ENCODE data around the gene NELFCD.
"Not testable (repeated sequence)": the region's sequence is repeated elsewhere in the genome, so short reads cannot be mapped to it uniquely, and the experiment has no call there.

The NELFCD gene, protein sequence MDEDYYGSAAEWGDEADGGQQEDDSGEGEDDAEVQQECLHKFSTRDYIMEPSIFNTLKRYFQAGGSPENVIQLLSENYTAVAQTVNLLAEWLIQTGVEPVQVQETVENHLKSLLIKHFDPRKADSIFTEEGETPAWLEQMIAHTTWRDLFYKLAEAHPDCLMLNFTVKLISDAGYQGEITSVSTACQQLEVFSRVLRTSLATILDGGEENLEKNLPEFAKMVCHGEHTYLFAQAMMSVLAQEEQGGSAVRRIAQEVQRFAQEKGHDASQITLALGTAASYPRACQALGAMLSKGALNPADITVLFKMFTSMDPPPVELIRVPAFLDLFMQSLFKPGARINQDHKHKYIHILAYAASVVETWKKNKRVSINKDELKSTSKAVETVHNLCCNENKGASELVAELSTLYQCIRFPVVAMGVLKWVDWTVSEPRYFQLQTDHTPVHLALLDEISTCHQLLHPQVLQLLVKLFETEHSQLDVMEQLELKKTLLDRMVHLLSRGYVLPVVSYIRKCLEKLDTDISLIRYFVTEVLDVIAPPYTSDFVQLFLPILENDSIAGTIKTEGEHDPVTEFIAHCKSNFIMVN

DNA sequence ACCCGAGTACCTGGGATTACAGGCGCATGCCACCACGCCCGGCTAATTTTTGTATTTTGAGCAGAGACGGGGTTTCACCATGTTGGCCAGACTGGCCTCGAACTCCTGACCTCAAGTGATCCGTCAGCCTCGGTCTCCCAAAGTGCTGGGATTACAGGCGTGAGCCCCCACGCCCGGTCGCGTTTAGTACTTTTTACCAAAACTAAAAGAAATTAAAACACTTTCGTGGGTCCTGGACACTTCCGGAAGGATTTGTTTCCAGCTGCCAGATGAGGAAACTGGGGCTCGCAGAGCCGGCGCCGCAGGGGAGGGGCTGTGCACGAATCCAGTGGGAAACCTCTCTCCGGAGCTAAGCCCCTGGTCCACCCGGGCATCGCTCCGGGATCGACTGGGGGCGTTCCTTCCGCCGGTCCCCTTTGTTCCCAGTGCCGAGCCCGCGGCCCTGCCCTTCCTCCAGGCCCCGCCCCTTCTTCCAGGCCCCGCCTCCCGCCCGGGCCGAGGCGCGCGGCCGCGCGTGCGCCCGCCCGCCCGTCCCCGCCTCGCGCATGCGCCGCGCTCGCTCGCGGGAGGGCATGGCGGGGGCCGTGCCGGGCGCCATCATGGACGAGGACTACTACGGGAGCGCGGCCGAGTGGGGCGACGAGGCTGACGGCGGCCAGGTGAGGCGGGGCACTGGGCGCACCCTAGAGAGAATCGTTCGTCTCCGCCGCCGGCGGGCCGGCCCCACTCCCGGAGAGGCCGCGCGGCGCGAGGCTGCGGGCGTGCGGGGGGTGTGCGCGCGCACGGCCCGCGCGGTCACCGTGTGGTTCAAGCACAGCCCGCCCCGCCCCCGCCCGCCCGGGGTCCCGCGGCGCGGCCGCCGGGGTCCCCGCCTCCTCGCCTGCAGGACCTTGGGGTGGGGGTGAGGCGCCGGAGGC is at the start of gene NELFCD:
NELFCD (plus strand) TSS at position 546 of the 917 bp plus-strand sequence; CDS start at position 600, 54 bp downstream.
- peak; percentile 47 for DNase-seq

DNA sequence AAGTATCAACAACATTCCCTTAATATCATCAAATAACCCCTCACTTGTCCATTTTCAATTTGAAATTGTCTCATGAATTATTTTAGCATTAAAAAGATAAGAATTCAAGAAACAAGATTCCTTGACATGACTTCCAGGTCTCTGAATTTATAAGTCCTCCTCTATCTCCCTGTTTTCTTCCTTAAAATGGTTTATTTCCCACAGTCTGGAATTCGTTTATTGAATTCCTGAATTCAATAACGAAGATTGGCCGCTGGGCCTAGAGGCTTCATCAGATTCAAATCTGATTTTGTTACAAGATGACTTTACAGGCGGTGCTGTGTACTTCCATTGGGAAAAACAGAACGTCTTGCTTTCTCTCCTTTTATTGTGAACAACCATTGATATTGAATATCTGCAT is 48.9 kb upstream of the NELFCD start:
- no peak for DNase-seq

DNA sequence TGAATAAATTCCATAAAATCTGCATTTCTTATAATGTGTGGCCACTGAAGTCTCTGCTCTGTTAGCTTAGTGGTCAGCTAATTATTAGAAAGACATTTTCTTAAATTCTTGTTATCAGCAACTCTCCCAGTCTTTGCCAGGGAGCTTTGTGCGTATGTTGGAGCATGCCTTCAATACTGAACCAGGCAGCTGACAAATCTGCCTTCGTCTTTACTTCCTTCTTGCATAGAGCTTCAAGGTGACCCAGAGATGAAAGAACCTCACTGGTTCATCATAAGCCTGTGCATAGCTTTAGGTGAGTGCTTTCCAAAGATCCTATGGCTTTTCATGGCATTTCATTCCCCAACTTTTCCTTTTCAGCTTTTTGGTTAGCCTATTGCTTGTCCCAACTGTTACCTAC is 43.0 kb upstream of the NELFCD start:
- DNase-seq = no peak

DNA sequence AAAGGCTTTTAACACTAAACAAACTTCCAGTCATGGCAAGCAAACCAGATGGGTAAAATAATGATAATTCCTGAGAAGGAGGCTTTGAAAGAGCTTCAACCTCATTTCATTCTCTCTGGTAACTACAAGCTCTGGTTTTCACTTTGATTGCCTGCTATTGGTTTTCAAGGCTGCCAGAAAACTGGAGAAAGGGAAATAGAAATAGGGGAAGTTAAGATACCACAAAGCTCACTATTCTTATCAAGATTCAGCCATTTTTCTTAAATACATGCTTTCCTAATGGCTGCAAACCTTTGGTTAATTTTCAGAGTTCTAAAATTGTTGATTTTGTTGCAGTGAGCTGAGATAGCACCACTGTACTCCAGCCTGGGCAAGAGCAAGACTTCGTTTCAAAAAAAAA is 42.5 kb upstream of the NELFCD start:
- DNase-seq = no peak

DNA sequence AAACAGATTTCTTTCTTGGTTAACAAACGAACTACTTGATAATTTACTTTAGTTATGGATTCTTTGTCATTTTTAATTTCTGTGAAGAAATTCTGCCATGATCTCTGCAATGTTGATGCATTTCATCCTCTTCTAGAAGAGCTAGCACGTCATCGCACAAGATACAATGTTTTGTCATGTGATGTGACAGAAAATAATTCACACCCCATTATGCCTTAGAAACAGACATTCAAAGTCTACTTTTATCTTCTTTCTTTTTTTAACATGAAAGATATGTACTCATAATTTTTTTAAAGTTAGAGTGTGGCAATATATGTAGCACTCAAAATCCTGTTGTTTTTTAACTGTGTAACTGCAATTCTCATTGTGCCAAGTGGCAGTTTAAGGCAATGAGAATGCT is 39.6 kb upstream of the NELFCD start:
- DNase-seq = no peak

DNA sequence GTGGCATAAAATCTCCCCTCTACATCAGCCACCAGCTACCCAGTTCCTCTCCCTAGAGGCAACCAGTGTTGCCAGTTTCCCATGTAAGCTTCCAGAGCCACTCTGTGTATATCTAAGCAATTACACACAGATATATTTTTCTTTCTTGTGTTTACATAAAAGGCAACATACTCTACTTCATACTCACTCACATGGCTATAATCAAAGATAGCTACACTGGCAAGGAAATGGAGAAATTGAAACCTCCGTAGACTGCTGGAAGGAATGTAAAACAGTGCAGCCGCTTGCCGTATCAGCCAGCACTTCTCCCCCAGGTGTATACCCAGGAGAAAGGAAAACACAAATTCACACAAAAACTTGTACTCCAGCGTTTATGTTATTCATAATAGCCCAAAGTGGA is 38.5 kb upstream of the NELFCD start:
- DNase-seq = no peak

DNA sequence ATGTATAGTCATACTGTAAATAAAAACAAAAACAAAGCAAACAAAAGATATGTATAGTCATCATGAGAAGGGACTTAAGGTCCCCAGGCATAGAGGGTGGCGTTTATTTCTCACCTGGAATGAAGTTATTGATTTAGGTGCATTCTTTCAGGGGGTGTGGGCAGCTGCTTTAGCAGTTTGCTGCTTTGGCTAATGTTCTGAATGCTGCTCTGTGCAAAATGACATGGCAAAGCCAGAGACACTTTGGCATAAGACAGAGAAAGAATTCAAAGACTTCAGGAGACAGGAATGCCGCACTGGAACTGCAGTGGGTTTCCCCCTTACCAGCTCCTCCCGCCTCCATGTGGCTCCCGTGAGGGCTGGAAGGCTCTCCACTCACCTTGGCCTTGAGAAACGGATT is 36.4 kb upstream of the NELFCD start:
- DNase-seq = no peak

DNA sequence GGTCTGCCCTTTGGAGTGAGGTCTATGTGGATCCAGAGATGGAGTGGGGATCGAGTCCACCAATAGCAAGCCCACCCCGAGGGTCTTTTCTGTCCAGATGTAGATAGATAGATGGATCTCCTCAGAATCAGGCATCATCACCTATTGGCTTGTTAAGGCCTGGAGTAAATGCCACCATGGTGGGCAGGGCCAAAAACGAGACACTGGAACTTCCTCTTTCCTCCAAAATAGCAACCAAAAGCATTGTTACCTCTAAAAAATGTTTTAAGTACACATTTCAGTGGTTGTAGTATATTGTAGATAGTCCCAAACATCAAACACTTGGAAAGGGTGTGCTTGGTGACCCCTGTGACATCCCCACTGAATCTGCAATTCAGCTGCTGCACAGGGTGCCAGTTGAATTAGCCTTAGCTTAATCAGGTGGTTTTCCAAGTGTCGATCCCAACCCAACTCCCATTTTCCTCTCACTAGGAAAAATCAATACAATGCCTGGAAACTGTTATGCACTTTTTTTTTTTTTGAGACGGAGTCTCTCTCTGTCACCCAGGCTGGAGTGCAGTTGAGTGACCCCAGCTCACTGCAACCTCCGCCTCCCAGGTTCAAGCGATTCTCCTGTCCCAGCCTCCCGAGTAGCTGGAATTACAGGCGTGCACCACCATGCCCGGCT is 35.0 kb upstream of the NELFCD start:
- no peak for DNase-seq

DNA sequence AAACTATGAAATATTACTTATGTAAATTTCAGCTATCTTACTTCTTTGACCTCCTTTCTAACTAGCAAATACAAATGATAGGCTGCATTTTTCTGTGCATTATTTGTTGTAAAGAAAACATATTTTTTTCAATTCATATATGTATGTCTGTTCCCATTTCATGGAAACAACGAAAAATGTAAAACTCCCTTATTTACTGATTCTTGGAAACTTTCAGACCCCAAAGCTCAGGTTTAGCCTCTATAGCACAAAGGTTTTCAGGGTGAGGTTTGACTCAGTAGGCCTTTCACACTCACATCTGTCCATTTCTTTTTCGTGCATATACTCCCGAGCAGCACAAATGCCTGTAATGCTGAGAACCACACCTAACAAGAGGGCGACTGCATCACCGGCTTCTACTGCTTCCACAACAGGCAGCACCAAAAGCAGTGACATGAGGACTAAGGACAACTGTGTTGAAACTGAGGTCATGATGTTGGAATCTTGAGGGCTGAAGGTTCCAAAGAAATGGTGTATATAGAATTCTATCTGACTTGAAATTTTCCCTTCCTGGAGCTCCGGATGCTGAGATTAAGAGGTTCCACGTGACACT is 33.2 kb upstream of the NELFCD start:
- not testable (repeated sequence) for DNase-seq

DNA sequence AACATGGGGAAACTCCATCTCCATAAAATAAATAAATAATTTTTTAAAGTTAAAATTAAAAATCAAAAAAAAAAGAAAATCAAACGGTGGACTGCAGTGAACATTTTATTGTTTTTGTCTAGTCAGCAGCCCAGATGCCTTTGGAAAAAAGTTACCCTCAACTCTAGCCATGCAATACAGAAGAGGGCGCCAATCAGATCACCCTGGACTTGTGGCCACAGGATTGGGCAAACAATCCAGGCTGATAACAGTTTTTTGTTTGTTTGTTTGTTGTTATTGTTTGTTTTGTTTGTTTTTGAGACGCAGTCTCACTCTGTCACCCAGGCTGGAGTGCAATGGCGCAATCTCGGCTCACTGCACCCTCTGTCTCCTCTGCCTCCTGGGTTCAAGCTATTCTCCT is 30.5 kb upstream of the NELFCD start:
- DNase-seq = no peak

DNA sequence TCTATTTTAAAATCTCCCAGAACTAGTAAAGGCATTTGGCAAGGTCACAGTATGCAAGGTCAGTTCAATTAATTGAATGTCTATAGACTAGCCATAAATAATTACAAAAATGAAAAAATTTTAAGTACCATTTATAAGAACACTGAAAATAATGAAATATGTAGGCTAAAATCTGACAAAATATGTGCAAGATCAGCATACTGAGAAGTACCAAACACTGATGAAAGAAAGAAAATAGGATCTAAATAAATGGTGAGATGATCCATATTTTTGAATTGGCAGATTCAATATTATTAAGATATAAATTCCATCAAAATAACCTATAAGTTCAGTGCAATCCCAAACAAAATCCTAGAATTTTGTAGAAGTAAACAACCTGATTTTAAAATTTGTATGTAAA is 28.0 kb upstream of the NELFCD start:
- no peak for DNase-seq

DNA sequence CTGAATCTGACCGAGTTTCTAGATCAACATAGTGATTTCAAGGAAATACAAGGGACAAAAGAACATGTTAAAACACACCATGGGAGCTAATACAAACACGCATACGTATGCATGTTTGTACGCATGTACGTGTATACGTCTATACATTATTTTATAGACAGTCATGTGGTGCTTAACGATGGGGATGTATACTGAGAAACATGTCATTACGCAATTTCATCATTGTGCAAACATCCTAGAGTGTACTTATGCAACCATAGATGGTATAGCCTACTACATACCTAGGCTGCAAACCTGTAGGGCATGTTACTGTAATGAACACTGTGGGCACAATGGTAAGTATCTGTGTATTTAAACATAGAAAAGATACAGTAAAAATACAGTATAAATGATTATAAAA is 25.0 kb upstream of the NELFCD start:
- DNase-seq = peak; percentile 13

DNA sequence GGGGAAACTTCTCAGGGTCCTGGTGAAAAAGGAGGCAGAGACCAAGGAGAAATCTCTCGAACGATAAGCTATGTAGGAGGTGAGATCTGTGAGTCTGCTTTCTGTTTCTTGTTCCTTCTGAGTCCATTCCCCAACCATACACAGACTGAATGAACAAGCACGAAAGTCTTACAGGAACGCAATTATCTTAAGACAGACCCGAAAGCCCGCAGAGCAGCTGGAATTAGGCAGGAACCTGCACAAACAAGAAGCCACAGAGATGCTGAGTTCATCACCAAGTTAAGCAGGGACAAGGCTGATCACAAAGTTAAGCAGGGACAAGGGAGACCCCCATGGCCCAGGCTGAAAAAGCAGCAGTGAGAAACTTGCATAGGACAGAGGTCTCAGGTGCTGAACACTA is 21.4 kb upstream of the NELFCD start:
- no peak for DNase-seq

DNA sequence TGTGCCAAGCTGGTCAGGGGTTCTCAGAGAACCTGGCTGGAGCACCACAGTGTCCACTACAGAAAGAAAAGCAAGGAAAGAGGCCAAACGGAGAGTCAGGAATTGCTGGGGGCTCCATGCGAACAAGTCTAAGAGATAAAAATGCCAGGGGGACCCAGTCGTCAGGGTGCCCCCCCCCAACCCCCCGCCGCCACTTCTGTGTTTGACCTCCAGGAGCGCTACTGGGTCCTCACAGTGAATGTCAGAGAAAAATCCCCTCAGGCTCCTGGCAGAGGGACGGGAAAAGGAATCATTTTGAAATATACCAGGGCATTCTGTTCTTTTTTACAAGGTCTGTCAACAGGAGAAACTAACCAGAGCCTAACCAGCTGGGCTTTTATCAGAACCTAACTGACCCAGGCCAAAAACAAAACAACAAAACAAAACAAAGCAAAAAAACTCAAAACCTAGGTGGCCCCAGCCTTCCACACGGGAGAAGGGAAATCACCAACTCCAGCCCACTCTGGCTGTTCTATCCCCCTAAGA is 17.9 kb upstream of the NELFCD start:
- DNase-seq = no peak

DNA sequence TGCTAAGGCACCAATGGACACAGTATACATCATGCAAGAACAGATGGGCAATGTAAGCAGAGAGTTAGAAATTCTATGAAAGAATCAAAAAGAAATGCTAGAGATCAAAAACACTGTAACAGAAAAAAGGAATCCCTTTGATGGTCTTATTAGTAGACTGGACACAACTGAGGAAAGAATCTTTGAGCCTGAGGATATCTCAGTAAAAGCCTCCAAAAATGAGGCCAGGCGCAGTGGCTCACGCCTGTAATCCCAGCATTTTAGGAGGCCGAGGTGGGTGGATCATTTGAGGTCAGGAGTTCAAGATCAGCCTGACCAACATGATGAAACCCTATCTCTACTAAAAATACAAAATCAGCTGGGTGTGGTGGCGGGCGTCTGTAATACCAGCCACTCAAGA is 17.1 kb upstream of the NELFCD start:
- not testable (repeated sequence) for DNase-seq

DNA sequence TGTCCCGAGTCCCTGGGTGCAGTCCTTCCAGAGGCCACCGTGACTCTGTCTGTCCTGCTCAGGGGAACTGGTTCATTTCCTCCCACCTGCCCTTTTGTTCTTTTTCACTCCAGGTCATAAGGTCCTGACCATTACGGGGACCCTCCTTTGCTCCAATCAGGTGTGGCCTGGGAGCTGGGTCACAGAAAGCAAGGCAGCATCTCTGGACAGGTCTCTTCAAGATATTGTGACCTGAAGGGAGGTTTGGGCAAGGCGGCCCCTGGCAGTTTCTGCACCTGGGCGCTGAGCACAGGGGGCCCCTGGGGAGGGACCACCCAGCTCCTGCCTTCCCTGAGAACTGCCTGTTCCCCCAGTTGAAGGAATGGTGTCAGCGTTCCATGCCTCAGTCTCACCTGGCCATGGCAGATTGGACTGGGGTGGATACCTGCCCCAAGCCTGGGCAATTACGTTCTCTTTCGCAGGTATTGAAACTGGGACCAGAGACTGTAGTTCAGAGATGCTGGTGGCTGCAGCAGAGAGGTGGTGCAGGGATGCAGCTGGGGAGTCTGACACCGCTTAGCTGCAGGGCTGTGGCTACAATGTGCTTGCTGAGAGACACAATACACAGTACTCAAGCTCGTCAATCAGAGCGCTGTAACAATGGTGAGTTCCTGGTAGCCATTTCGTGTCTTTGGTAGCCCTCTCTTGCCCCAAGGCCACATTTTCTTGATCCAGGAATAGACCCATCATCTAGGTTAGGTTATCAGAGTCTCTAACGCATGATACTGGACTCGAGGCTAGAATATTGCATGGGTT is 15.6 kb upstream of the NELFCD start:
- DNase-seq = no peak

DNA sequence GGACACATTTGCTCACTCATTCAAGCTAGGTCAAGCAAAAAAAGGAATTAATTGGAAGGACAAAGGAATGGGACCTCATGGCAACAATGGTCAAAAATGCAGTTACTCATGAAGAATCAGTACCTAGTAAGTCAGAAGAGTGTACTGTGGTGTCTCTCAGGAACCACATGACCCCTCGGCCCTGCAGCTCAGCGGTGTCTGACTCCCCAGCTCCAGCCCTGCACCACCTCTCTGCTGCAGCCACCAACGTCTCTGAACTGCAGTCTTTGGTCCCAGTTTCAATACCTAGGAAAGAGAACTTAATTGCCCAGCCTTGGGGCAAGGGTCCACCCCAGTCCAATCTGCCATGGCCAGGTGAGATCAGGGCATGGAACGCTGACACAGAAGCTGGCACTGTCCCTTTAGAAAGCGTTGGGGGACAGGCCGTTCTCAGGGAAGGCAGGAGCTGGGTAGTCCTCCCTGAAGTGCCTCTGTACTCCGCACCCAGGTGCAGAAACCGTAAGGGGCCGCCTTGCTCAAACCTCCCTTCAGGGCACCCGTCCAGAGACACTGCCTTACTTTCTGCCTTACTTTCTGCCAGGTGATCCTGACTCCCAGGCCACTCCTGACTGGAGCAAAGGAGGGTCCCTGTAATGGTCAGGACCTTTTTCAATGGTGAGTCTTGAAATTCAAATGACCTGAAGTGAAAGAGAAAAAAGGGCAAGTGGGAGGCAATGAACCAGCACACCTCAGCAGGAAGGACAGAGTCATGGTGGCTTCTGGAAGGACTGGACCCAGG is 13.2 kb upstream of the NELFCD start:
- no peak for DNase-seq

DNA sequence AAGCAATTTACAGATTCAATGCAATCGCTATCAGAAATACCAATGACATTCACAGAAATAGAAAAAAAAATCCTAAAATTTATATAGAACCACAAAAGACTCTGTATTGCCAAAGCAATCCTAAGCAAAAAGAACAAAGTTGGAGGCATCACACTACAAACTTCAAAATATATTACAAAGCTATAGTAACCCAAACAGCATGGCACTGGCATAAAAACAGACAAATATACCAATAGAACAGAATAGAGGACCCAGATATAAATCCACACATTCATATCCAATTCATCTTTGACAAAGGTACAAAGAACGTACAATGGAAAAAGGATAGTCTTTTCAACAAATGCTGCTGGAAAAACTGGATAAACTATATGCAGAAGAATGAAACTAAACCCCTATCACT is 11.6 kb upstream of the NELFCD start:
- no peak for DNase-seq

DNA sequence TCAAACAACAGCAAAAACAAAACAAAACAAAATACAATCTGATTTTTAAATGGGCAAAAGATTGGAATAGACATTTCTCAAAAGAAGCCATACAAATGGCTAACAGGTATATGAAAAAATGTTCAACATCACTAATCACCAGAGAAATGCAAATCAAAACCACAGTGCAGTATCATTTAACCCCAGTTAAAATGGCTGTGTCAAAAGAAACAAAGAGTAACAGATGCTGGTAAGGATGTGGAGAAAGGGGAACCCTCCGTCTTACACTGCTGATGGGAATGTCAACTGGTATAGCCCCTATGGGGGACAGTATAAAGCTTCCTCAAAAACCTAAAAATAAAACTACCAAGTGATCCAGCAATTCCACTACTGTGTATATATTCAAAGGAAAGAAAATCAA is 10.9 kb upstream of the NELFCD start:
- DNase-seq = no peak

DNA sequence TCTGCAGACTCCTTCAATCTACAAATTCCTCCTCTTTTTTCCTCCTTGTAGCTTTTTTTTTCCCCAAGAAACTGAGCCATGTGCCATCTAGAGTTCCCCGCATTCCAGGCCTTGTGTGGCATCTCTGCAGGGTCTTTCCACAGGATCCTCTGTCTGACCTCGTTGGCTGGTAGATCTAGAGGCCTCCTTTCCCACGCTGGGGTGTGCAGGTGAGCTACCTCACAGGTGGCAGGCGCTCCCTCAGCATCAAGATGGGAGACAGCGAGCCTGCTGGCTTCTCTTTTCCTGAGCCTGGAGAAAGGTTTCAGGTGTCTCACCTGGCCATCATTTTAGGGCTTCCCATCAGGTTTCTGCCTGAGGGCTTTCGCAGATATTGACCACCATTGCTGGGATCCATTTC is 9.6 kb upstream of the NELFCD start:
- DNase-seq = no peak

DNA sequence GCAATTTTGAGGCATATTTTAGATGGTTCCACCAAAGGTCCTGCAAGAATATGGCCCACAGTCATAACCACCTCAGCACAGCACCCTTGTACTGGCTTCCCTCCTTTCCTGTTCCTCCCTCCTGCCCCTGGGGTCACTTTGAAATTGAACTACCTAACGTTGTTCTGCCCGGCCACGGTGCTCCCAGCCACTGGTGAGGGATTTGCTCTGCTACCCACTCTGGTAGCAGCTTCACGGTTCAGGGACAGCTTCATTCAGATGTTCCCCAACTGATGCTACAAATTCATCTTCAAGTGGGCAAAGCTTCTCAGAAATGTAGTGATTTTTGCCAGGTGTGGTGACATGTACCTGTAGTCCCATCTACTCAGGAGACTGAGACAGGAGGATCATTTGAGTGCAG is 7.9 kb upstream of the NELFCD start:
- DNase-seq = no peak
